WI38 (cell line): ENCODE results near the gene HTR3E.

Experiments used
- H3K4me3 ChIP-seq: 2 replicates; pipeline ENCODE4 v1.5.1; 2011; ENCODE audit warnings: low read depth, mild to moderate bottlenecking, control low read depth, low read length
- TF ChIP-seq, protein P1 (sequence below): IDR thresholded peaks from 2 replicates; pipeline ENCODE4 v1.5.1; 2012; ENCODE audit warnings: low read depth, mild to moderate bottlenecking, control low read depth, low read length

The HTR3E gene

DNA sequence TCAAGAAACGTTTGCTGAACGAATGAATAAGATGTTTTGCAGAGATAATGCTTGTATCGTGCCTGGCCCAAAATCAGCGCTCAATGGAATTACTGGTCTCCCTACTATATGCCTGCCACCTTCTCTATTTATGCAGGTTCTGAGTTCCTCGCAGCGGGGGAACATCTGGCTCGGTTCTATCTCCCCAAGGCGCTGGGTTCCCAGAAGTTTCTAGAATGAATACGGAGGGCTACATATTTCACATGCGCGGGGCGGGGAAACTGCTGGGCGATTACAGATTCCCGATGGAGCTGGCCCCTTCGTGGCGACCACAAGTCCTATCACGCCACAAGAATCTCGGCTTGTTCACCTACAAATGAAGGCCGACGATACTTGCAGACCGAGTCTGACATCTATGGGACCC, 37.9 kb downstream of the HTR3E start:
- TF ChIP-seq, protein P1, sequence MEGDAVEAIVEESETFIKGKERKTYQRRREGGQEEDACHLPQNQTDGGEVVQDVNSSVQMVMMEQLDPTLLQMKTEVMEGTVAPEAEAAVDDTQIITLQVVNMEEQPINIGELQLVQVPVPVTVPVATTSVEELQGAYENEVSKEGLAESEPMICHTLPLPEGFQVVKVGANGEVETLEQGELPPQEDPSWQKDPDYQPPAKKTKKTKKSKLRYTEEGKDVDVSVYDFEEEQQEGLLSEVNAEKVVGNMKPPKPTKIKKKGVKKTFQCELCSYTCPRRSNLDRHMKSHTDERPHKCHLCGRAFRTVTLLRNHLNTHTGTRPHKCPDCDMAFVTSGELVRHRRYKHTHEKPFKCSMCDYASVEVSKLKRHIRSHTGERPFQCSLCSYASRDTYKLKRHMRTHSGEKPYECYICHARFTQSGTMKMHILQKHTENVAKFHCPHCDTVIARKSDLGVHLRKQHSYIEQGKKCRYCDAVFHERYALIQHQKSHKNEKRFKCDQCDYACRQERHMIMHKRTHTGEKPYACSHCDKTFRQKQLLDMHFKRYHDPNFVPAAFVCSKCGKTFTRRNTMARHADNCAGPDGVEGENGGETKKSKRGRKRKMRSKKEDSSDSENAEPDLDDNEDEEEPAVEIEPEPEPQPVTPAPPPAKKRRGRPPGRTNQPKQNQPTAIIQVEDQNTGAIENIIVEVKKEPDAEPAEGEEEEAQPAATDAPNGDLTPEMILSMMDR, result no peak

DNA sequence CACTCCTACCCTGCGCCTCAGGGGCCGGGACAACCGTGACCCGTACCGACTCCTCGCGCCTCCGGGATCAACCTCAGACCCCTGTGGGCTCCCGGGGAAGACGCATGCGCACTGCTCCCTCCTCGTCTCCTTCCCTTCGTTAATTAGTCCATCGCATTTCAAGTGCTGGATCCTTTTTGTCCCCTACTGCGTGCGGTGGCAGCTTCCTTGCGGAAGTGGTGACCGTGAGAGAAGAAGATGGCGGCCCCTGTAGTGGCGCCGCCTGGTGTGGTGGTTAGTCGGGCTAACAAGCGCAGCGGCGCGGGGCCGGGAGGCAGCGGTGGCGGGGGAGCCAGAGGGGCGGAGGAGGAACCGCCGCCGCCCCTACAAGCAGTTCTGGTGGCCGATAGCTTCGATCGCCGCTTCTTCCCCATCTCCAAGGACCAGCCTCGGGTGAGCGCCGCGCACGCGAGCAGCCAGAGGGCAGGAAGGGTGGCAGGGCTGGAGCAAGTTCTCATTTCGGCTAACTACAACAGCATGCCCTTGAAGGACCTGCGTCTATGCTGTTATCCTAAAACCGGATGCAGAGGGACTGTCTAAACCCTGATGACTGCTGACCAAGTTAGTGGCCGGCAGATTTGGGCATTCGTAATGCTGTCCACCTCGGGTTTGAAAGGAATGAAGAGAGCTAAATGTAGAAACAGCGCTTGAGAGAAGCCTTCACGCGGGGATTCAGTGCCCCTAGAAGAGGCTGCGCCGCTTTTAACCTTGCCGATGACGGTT, 38.5 kb downstream of the HTR3E start, which contains the start of gene EIF2B5:
Gene EIF2B5, plus strand, starts transcription at position 210 of the 762 bp plus-strand sequence. Its CDS starts 28 bp downstream, at position 238.
- TF ChIP-seq, protein P1, result peak; percentile 43; the same call in 1 of the 2 replicates
- peak within 1 kb of the TSS; percentile 81 for H3K4me3 ChIP-seq

More for the DNA sequence above, 37.9 kb downstream of the HTR3E start:
- peak overlapping the region; percentile 81 for H3K4me3 ChIP-seq

DNA sequence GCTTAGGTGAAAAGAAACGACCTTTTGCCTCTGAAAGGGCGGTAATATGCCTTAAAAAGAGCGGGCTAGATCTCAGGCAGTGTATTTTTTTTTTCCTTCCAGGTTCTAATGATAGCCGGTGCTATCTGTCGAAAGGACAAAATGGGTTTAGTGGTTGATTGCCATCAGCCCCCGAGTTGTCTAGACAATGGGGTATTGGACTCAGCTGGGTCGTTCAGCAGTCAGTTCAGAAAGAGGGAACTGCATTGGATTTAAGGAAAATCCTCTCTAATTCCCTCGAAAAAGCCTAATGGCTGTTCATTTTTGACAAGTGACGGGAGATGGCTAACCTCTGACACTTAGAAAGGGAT, 39.0 kb downstream of the HTR3E start:
- peak overlapping the region; percentile 81 for H3K4me3 ChIP-seq

DNA sequence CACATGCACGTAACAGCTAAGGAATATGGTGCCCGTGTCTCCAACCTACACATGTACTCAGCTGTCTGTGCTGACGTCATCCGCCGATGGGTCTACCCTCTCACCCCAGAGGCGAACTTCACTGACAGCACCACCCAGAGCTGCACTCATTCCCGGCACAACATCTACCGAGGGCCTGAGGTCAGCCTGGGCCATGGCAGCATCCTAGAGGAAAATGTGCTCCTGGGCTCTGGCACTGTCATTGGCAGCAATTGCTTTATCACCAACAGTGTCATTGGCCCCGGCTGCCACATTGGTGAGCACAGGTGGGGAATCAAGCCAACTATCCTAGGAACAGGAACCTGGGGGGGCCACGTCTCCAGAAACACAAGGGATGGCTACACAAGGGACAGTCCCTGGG, 43.6 kb downstream of the HTR3E start:
- H3K4me3 ChIP-seq, result no peak overlapping the region
- TF ChIP-seq, protein P1, result no peak

More for the DNA sequence above, 39.0 kb downstream of the HTR3E start:
- TF ChIP-seq, protein P1, result no peak

DNA sequence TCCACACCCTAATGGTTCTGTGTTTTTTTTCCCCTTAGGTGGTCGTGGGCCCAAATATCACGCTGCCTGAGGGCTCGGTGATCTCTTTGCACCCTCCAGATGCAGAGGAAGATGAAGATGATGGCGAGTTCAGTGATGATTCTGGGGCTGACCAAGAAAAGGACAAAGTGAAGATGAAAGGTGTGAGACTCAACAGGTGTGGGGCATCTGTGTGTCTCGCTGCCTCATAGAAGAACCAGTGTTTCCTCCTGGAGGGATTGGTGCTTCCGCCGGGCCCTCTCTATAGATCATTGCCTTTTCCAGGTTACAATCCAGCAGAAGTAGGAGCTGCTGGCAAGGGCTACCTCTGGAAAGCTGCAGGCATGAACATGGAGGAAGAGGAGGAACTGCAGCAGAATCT, 45.3 kb downstream of the HTR3E start:
- TF ChIP-seq, protein P1, result no peak
- H3K4me3 ChIP-seq, result no peak overlapping the region

DNA sequence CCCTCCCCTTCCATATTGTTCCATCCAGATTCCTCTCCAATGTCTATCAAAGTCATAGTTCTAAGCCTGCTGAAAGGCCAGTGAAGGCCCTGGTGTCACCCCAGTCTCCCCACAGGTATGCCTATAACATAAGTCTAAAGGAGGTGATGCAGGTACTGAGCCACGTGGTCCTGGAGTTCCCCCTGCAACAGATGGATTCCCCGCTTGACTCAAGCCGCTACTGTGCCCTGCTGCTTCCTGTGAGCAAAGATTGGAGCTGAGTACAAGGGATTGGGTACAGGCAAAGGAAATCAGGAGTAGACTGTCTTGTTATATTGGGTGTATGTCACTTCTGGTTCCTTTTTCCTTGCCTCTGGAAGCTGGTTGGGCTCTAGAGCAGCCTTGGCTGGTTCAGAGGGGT, 46.5 kb downstream of the HTR3E start:
- H3K4me3 ChIP-seq, result no peak overlapping the region
- TF ChIP-seq, protein P1, result no peak

DNA sequence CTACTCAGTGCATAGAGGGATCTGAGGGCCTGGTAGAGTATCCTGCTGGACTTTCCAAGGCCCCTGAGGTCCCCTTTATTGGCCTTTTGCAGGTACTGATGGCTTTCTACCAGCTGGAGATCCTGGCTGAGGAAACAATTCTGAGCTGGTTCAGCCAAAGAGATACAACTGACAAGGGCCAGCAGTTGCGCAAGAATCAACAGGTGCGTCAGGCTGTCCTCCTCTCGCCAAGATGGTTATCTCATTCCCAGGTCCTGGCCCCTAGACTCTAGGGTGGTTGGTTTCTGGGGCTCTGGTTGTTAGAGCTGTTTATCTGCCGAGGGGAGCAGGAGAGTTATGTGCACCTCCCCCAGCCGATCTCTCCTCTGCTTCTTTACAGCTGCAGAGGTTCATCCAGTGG, 47.6 kb downstream of the HTR3E start:
- TF ChIP-seq, protein P1, result no peak
- no peak overlapping the region for H3K4me3 ChIP-seq
